Erythroblast (primary cell): Measurements from ENCODE around the gene WNT7A.

Experiments used
- GATA1 ChIP-seq: IDR thresholded peaks from 2 replicates; pipeline ENCODE4 v1.6.1; 2011; ENCODE audit warnings: low read depth, mild to moderate bottlenecking, control low read depth, low read length, moderate library complexity
- POLR2A ChIP-seq: IDR thresholded peaks from 2 replicates; pipeline ENCODE4 v1.6.1; 2011; ENCODE audit warnings: mild to moderate bottlenecking, low read length

DNA sequence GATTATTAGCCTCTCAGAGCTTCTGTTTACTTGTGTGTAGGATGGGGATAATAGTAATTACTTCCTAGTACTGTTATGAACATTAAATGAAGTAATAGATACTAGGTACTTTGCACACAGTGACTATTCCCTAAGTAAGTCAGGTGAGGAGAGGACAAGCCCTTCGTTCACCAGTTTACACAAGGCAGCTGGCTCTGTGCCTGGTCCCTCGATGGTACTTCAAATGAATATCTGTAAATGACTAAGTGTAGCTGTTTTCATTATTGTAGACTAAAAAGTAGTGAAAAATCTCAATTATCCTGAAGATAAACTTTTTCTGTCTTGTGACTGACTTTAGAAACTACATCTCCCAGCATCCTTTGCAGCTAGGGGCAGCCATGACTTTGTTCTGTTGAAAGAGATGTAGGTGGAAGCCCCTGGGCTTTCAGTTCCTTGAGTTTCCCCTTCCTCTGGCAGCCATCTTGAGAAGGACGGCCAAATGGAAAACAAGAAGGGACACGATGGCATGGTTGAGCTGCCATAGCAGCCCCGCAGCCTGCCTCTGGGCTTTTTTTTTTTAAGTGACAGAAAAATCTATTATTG lies 11.7 kb upstream of the WNT7A start:
- TF ChIP-seq POLR2A, result no peak
- no peak for TF ChIP-seq GATA1
